Rectal smooth muscle tissue (tissue), 1 donor: ENCODE measurements around the gene SRSF5.

Source experiments
- H3K27ac ChIP-seq: one replicate; pipeline ENCODE4 v1.7.0; 2013; ENCODE audit warnings: low read depth, low read length, inconsistent platforms
- H3K27me3 ChIP-seq: one replicate; pipeline ENCODE4 v1.7.0; 2013; ENCODE audit warnings: low read length; ENCODE audit not compliant: control insufficient read depth, insufficient read depth
- H3K36me3 ChIP-seq: one replicate; pipeline ENCODE4 v1.7.0; 2013; ENCODE audit warnings: low read length; ENCODE audit not compliant: control insufficient read depth, insufficient read depth
- H3K4me1 ChIP-seq: one replicate; pipeline ENCODE4 v1.7.0; 2013; ENCODE audit warnings: low read length; ENCODE audit not compliant: control insufficient read depth, insufficient read depth
- H3K4me3 ChIP-seq: one replicate; pipeline ENCODE4 v1.7.0; 2013; ENCODE audit warnings: low read length
- H3K9ac ChIP-seq: one replicate; pipeline ENCODE4 v1.7.0; 2013; ENCODE audit warnings: low read length

SRSF5 gene

DNA sequence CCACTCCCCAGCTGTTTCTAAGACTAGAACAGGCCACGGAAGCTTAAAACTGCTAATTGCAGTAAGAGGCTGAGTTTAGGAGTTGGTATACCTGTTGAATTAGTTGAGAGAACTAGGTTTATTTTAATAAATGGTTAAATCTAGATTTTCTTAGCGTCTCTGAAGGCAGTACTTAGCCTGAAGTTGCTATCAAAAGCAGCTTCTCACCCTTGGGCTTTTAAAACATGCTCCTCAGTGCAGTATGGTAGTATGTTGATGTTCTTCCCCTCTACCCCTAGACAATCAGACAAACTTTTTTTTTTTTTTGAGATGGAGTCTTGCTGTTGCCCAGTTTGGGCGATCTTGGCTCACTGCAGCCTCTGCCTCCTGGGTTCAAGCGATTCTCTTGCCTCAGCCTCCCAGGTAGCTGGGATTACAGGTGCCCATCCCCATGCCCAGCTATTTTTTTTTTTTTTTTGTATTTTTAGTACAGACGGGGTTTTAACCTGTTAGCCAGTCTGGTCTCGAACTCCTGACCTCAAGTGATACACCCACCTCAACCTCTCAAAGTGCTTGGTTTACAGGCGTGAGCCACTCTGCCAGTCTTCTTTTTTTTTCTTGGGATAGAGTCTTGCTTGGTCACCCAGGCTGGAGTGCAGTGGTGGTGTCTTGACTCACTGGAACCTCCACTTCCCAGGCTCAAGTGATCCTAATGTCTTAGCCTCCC is 6.8 kb downstream of the SRSF5 start:
- H3K27me3 ChIP-seq, result no peaks in the 10 kb centered on the region
- no peak overlapping the region for H3K9ac ChIP-seq
- H3K4me1 ChIP-seq, result peaks cover 13% of the 10 kb centered on the region
- no peak overlapping the region for H3K27ac ChIP-seq
- no peak overlapping the region for H3K4me3 ChIP-seq
- peaks cover 47% of the 10 kb centered on the region for H3K36me3 ChIP-seq

DNA sequence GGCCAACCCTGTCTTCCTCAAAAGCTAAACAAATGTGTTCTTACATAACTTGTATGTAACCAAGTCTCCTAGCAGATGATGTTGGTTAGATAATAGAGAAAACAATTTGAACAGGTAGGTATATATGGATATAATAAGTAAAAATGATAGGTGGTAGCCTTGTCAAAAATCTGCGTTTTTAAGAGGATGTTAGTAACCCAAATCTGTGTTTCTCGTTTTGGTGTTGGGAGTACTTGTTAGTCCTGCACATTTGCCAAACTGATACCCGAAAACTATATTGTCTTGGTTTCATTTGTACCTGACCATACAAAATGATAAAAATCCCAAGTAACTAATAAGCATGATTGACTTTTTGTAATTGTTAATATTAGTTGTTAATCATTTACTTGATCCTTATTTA is 8.1 kb downstream of the SRSF5 start:
- H3K4me1 ChIP-seq, result peaks cover 5% of the 10 kb centered on the region
- no peaks in the 10 kb centered on the region for H3K27me3 ChIP-seq
- H3K4me3 ChIP-seq, result no peak overlapping the region
- H3K9ac ChIP-seq, result no peak overlapping the region
- H3K36me3 ChIP-seq, result peaks cover 43% of the 10 kb centered on the region
- H3K27ac ChIP-seq, result no peak overlapping the region

- Histone ChIP-seq H3K4me1 (no peaks in the 10 kb centered on the region), H3K36me3 (peaks cover 34% of the 10 kb centered on the region), H3K27me3 (no peaks in the 10 kb centered on the region), H3K4me3 (no peak overlapping the region), H3K27ac (no peak overlapping the region), H3K9ac (no peak overlapping the region)
Observed at GRCh38 chr14:69776875-69777453, 10.0 kb downstream of the SRSF5 start.

GRCh38 chr14:69779088-69779487 is 12.1 kb downstream of the SRSF5 start:
- Histone ChIP-seq H3K9ac (no peak overlapping the region), H3K27me3 (no peaks in the 10 kb centered on the region), H3K4me3 (no peak overlapping the region), H3K36me3 (peaks cover 31% of the 10 kb centered on the region), H3K4me1 (no peaks in the 10 kb centered on the region), H3K27ac (no peak overlapping the region)

GRCh38 chr14:69780092-69780491 is 13.2 kb downstream of the SRSF5 start:
- Histone ChIP-seq H3K27ac (no peak overlapping the region), H3K27me3 (no peaks in the 10 kb centered on the region), H3K4me1 (no peaks in the 10 kb centered on the region), H3K4me3 (no peak overlapping the region), H3K9ac (no peak overlapping the region), H3K36me3 (peaks cover 31% of the 10 kb centered on the region)

GRCh38 chr14:69780952-69781351 is 14.0 kb downstream of the SRSF5 start:
- Histone ChIP-seq H3K27me3 (no peaks in the 10 kb centered on the region), H3K36me3 (peaks cover 30% of the 10 kb centered on the region), H3K9ac (no peak overlapping the region), H3K4me3 (no peak overlapping the region), H3K27ac (no peak overlapping the region), H3K4me1 (no peaks in the 10 kb centered on the region)

GRCh38 chr14:69784942-69785341 is 18.0 kb downstream of the SRSF5 start:
- Histone ChIP-seq H3K9ac (no peak overlapping the region), H3K27ac (no peak overlapping the region), H3K27me3 (no peaks in the 10 kb centered on the region), H3K36me3 (peaks cover 5% of the 10 kb centered on the region), H3K4me3 (no peak overlapping the region), H3K4me1 (no peaks in the 10 kb centered on the region)

DNA sequence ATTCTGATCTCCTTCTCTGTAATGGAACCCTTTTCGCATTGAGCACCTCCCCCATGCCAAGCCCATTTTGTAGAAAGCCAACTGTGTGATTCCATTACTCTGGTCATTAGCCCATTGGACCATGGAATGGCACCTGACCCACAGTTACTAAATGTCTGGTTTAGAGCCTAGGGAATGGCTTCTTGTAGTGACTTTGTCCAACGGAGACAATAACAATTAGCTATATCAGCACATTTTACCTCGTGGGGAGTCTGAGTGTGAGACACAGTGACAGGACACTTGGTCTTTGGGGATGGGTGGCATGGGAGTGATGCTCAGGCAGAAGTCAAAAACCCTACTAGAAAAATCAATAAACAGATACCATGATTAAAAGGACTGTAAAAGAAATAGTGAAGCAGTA is 19.7 kb downstream of the SRSF5 start:
- Histone ChIP-seq H3K27me3 (no peaks in the 10 kb centered on the region), H3K36me3 (peaks cover 2% of the 10 kb centered on the region), H3K9ac (no peak overlapping the region), H3K27ac (no peak overlapping the region), H3K4me3 (no peak overlapping the region), H3K4me1 (no peaks in the 10 kb centered on the region)

DNA sequence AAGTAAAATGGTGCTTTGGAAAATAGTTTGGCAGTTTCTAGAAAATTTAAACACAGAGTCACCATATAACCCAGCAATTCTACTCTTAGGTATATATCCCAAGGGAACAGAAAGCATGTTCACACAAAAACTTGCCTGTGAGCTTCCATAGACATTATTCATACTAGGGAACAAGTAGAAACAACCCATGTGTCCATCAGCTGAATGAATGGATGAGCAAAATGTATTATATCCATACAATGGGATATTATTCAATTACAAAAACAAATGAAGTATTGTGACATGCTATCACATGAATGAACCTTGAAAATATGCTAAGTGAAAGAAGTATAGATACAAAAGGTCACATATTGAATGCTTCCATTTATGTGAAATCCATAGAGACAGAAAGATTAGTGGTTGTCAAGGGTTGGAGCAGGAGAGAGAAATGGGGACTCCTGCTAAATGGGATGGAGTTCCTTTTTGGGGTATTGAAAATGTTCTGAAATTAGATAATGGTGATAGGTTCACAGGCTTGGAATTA is 22.2 kb downstream of the SRSF5 start:
- H3K27ac ChIP-seq, result no peak overlapping the region
- H3K4me3 ChIP-seq, result no peak overlapping the region
- no peaks in the 10 kb centered on the region for H3K4me1 ChIP-seq
- no peaks in the 10 kb centered on the region for H3K27me3 ChIP-seq
- no peak overlapping the region for H3K9ac ChIP-seq
- H3K36me3 ChIP-seq, result no peaks in the 10 kb centered on the region

- H3K4me1 ChIP-seq, result no peaks in the 10 kb centered on the region
- no peak overlapping the region for H3K9ac ChIP-seq
- H3K27ac ChIP-seq, result no peak overlapping the region
- no peak overlapping the region for H3K4me3 ChIP-seq
- H3K36me3 ChIP-seq, result no peaks in the 10 kb centered on the region
- no peaks in the 10 kb centered on the region for H3K27me3 ChIP-seq
Observed at GRCh38 chr14:69792887-69793421, 26.0 kb downstream of the SRSF5 start.

DNA sequence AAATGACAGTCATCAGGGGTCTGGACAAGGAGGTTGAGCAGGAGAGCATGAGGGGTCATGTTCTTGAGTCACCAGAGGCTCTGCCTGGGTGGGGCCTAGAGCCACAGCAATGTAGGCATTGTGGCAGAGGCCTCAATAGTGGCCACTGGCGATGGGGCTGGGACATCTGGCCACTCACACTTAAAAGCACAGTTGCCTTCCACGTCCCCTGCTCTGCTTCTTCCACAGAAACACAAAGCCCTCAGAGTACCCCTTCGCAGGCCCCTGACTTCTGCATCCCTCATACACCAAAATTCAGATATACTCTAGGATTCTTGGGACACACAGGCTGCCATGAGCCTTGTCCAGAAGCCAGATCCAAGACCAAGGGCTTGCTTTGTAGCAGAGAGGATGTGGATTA is 27.8 kb downstream of the SRSF5 start:
- no peaks in the 10 kb centered on the region for H3K27me3 ChIP-seq
- H3K36me3 ChIP-seq, result no peaks in the 10 kb centered on the region
- no peaks in the 10 kb centered on the region for H3K4me1 ChIP-seq
- H3K4me3 ChIP-seq, result no peak overlapping the region
- no peak overlapping the region for H3K9ac ChIP-seq
- H3K27ac ChIP-seq, result no peak overlapping the region

GRCh38 chr14:69795691-69796090 is 28.7 kb downstream of the SRSF5 start:
- H3K27me3 ChIP-seq, result no peaks in the 10 kb centered on the region
- H3K4me3 ChIP-seq, result no peak overlapping the region
- no peak overlapping the region for H3K9ac ChIP-seq
- H3K27ac ChIP-seq, result no peak overlapping the region
- H3K4me1 ChIP-seq, result no peaks in the 10 kb centered on the region
- no peaks in the 10 kb centered on the region for H3K36me3 ChIP-seq
